ENCODE data around the gene UBTF. TPM values are rescaled to one million over a fixed set of nuclear protein-coding genes. Genes with fewer than 3 reads are reported as not detected.

The UBTF gene
- total RNA-seq, 1 experiment from 2014 or later = 57.9 TPM

DNA sequence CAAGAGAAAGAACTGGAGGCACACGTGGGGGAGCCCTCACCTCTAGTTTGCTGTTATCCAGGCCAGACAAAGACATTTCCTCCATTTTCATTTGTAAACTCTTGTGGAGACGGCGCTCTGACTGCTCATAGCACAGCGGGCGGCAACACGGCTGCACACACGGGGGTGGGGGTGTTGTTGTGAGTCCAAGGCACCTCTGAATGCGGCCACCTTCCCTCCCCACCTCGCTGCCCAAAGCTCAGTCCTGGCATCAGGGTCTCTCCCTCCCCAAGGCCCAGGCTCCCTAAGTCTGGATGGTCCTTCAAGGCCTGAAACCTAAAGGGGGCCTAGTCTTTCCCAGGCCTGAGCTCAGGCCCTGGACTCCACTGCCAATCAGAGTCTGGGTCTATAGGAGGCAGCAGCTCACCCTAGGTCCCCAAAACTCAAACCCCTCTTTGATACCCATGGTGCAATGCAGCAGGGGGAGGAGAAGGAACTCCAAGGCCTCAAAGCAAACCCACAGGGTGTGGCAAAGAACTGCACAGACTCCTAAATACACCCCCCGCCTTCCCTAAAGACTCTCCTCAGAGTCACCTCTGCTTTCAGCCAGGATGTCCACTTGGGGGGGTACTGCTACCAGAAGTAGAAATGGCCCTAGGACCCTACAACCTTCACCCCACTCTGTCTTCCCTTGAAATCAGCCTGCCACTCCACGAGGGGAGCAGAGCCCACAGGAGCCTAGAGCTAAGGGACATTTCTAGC lies 21.3 kb downstream of the UBTF start:
- DNase-seq (ENCODE audit: low read depth) = peak; percentile 35

- no peak for DNase-seq (ENCODE audit: low read depth)
Measured at GRCh38 chr17:44197107-44197506, 22.4 kb downstream of the UBTF start.

DNA sequence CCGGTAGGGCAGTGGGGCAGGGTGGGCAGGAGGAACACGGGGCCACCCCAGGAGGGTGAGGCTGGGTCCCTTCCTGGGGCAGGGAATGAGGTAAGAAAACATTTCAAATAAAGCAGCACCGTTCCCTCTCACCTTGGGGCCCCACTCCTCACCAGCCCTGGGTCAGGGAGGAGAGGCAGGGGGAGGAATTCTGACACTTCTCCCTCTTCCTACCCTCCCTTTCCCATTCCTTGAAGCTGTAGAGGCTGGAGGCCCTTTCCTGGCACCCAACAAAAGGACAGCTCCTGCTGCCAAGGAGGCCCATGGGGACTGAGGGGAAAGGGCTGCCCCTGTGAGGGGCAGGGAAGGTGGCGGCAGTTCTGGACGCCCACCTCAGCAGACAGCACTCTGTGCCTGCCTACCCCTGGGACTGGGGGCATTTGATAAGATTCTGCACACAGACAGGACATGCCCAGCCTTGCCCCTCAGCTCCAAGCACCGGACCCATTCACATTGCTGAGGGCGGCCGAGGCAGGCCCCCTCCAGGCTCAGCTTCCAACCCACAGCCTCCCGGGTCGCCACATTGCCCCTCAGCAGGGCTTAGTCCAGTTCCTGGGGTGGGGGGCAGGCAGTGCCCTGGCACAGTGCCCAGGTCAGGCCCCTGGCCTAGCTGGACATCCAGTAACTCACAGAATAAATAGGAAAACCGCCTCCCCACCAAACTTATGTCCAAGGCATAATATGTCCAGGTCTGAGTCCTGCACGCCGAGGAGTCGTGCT lies 26.0 kb downstream of the UBTF start:
- DNase-seq (ENCODE audit: low read depth) = no peak

- DNase-seq (ENCODE audit: low read depth) = no peak
Measured at GRCh38 chr17:44192750-44193149, 26.7 kb downstream of the UBTF start.

DNA sequence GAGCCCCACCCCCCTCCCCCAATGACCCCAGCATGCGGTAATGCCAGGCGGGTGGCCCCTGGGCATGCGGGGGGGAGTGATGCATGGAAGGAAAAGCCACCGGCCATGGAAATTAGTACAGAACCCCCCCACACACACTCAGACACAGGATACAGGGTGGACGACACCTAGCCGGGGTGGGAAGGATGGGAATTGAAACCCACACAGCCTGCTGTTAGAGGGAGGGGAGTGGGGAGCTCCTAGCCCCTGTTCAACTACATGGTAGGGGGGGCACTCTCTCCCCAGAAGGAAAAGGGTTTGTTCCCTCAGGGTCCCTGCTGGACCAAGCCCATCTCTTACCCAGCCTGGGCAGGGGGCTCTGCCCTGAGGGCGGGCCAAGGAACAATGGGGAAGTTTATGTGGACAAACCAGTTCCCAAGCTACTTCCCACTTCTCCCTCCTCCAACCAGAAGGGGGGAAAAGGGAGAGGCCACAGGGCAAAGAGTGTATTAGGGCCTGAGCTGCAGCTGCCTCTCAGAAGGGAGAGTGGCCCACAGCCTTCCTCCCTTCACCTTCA lies 27.5 kb downstream of the UBTF start:
- DNase-seq (ENCODE audit: low read depth) = no peak

GRCh38 chr17:44191369-44191768 lies 28.1 kb downstream of the UBTF start:
- no peak for DNase-seq (ENCODE audit: low read depth)

DNA sequence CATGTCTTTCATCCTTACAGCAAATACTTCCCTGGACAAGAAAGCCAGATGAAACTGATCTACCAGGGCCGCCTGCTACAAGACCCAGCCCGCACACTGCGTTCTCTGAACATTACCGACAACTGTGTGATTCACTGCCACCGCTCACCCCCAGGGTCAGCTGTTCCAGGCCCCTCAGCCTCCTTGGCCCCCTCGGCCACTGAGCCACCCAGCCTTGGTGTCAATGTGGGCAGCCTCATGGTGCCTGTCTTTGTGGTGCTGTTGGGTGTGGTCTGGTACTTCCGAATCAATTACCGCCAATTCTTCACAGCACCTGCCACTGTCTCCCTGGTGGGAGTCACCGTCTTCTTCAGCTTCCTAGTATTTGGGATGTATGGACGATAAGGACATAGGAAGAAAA lies 29.0 kb downstream of the UBTF start:
- no peak for DNase-seq (ENCODE audit: low read depth)

GRCh38 chr17:44188576-44189403 lies 30.7 kb downstream of the UBTF start:
- DNase-seq (ENCODE audit: low read depth) = no peak

DNA sequence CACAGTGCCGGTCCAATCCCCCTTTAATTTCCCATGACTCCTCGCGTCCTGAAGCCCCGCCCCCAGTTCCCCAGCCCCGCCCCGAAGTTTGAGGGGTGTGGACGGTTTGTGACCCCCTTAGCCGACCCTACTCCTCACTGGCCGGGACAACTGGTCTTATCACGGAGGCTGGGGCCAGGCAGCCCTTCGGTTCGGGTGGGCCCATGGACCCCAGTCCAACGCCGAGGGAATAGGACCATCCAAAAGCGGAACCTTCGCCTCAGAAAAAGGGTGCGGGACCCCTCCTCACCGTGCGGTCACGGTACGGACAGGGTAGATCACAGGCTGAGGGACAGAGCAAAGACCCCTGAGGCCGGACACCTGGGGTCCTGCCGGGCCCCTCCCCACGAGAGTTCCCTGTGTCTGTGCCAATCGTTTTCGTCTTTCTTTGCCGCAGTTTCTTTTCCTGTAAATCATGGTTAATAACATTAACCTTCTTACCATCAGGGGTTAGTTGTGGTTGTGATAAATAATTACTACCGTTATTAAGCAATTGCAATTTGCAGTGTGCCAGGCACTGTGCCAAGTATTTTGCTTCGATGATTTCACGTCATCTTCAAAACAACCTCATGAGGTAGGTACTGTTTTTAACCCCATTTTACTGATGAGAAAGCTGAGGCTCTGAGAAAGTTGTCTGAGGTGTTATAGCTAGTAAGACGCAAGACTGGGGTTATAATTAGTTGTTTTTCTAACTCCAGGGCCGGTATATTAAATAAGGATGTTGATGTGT lies 32.2 kb downstream of the UBTF start:
- DNase-seq (ENCODE audit: low read depth) = no peak

GRCh38 chr17:44186307-44187130 lies 33.0 kb downstream of the UBTF start, which contains the start of gene TMUB2:
Gene TMUB2, plus strand, starts transcription at chr17:44186972. Its CDS starts 737 bp downstream, at chr17:44187709.
- peak; percentile 97 for DNase-seq (ENCODE audit: low read depth)

GRCh38 chr17:44184212-44184810 lies 35.2 kb downstream of the UBTF start:
- no peak for DNase-seq (ENCODE audit: low read depth)

DNA sequence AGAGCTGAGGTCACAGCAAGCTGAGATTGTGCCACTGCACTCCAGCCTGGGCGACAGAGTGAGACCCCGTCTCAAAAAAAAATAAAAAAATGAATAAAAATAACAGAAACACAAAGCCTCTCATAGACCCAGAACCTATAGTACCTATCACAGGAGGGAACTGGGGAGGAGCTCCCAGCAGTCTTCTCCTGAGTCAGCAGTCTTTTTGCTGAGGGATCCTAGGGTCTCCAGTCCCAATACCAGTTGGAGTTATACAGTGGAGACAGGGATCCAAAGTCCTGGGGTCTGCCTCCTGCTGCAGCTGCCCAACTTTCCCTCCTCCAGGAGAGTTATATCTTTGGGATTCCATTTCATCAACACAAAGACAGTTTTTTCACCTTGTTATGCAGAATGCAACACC lies 36.5 kb downstream of the UBTF start:
- DNase-seq (ENCODE audit: low read depth) = no peak

DNA sequence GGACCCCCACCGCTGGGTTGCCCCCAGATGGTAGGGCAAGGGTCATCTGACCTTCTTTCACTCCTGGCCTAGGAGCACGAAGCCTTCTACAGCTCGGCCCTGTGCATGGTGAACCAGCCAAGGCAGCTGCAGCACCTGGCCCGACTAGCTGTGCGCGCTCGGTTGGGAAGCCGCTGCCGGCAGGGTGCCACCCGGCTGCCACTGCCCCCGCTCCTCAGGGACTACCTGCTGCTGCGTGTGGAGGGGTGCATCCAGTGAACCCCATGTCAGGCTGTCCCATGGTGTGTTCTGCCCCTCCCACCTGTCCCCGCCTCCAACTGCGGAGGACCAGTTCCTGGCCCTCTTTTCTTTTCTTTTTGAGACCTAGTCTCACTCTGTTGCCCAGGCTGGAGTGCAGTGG lies 41.3 kb downstream of the UBTF start:
- no peak for DNase-seq (ENCODE audit: low read depth)

GRCh38 chr17:44177640-44178039 lies 41.8 kb downstream of the UBTF start:
- DNase-seq (ENCODE audit: low read depth) = no peak

DNA sequence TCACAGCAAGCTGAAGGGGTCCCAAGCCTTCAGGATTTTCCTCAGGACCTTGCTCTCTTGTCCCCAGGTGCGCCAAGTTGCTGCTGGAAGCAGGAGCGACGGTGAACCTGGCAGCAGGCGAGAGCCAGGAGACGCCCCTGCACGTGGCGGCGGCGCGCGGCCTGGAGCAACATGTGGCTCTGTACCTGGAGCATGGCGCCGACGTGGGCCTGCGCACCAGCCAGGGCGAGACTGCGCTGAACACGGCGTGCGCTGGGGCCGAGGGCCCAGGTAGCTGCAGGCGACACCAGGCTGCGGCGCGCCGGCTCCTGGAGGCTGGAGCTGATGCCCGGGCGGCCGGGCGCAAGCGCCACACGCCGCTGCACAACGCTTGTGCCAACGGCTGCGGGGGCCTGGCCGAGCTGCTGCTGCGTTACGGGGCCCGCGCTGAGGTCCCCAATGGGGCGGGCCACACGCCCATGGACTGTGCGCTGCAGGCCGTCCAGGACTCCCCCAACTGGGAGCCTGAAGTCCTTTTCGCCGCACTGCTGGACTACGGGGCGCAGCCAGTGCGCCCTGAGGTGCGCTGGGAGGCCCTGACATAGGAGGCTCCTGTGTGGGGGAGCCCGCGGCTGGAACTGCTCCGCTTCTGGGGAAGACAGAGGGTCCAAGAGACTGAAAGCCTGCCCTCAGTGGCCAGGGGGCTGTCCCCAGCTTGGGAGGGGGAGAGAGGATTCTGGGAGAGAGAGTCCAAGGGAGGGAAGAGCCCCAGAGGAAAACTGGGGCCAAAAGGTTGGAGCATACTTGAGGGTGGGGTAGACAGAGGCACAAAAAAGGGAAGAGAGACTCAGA lies 42.6 kb downstream of the UBTF start:
- DNase-seq (ENCODE audit: low read depth) = no peak

DNA sequence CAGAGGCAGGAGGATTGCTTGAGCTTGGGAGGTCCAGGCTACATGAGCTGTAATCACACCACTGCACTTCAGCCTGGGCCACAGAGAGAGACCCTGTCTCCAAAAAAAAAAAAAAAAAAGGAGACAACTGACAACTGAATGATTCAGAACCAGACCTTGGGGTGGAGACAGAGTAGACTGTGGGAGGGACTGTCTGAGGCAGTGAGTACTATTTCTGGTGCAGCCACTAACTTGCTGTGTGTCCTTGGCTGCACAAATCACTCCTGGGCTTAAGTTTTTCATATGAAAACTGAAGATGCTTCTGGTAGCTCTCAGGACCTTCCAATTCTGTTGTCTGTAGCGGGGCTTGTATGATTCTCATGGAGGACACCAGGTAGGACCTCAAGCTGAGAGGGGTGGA lies 43.2 kb downstream of the UBTF start:
- DNase-seq (ENCODE audit: low read depth) = no peak

DNA sequence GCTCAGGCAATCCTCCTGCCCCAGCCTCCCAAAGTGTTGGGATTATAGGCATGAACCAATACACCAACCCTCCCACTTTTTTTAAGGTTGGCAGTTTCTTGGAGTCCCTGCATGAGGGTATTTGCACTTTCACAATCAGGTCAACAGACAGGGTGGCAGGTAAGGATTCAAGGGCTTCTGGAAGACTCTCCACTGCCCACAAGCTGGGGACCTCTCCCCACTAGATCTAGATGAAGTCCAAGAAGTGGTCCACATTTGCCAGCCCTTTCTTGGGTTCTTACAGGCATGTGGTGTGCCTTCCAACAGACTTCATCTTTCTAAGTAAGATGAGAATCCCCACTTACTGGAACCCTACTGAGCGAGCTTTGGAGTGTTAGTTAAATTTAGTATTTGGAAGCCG lies 45.0 kb downstream of the UBTF start:
- DNase-seq (ENCODE audit: low read depth) = no peak

DNA sequence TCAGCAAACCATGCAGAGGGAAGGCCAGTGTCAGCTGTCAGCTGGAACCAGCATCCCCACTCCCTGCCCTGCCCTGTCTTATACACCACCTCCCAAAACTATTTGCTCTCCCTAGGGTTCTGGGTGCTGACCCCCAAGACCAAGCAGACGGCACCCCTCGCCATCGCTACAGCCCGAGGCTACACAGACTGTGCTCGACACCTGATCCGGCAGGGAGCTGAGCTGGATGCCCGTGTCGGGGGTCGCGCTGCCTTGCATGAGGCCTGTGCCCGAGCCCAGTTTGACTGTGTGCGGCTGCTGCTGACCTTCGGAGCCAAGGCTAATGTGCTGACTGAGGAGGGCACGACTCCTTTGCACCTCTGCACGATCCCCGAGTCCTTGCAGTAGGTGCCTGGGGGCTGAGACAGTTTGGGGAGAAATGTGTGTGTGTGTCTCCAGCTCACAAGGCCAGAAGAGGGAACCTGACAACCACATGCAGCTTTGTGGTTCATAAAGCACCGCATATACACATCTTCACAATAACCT lies 47.5 kb downstream of the UBTF start:
- no peak for DNase-seq (ENCODE audit: low read depth)

Data from Daoy (cell line).